ENCODE measurements around the gene SGK1. TPM values are rescaled to one million over a fixed set of nuclear protein-coding genes. Genes with fewer than 3 reads are reported as not detected.

The SGK1 gene
- total RNA-seq, 1 experiment from 2014 or later, result 7.8 TPM

DNA sequence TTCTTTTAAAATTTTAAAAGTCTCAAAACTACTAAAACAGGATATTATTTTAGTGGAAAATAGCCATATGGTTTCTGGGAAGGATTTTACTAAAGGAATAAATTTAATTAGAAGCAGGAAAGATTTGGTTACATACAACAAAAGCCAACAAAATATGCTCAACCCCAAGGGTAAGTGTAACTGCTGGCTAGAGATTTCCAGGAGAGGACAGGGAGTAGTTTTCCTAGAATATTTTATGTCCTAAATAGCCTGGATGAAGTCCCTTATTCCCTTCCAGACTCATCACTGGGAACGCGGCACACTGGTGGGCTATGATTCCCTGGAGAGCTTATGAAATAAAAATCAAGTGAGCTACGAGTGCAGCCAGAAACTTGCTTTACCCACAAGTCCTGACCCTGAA lies 66.6 kb downstream of the SGK1 start:
- H3K27me3 ChIP-seq (ENCODE audit: insufficient read depth, low read length), result no peaks in the 10 kb centered on the region
- no peak overlapping the region for H3K9ac ChIP-seq (ENCODE audit: extremely low read depth, insufficient read length, low read length)
- no peak overlapping the region for H2BK12ac ChIP-seq (ENCODE audit: insufficient read length, low read depth, low read length)
- DNase-seq, result no peak
- no peak overlapping the region for H3K14ac ChIP-seq (ENCODE audit: insufficient read depth, low read length)
- H3K23me2 ChIP-seq (ENCODE audit: insufficient read length, low read depth, low read length, poor library complexity, severe bottlenecking), result no peaks in the 10 kb centered on the region
- H3K4ac ChIP-seq (ENCODE audit: low read depth, low read length), result no peak overlapping the region
- Mint-ChIP-seq H3K4me1 (peaks cover 14 to 18% of the 10 kb centered on the region in 2 experiments), H3K9me3 (no peaks in the 10 kb centered on the region), H3K4me3 (no peak overlapping the region), H3K36me3 (ENCODE audit: insufficient read depth in 1 of 3, low read depth in 3 of 3) (no peaks in the 10 kb centered on the region), H3K27me3 (ENCODE audit: low read depth) (no peaks in the 10 kb centered on the region), H3K27ac (no peak overlapping the region; a peak in 1 of 7 replicates)
- no peaks in the 10 kb centered on the region for H3K79me1 ChIP-seq (ENCODE audit: insufficient read depth, low read depth, low read length, poor library complexity, severe bottlenecking)
- H3T11ph ChIP-seq (ENCODE audit: low read length), result no peak overlapping the region
- no peak overlapping the region for H3K4me2 ChIP-seq (ENCODE audit: insufficient read depth, insufficient read length, low read length)
- H2BK5ac ChIP-seq (ENCODE audit: insufficient read length, low read length), result no peak overlapping the region
- no peaks in the 10 kb centered on the region for H4K20me1 ChIP-seq (ENCODE audit: control insufficient read depth, insufficient read depth, insufficient read length)
- H4K8ac ChIP-seq (replicated peaks; ENCODE audit: insufficient read length, low read depth, low read length), result no peak overlapping the region
- H4K91ac ChIP-seq (ENCODE audit: insufficient read length, low read depth, low read length), result no peak overlapping the region
- TF ChIP-seq CTCF (conservative IDR thresholded peaks at IDR 0.05), result no peak
- H3K56ac ChIP-seq (ENCODE audit: insufficient read length, low read depth, low read length), result no peak overlapping the region
- H3K79me2 ChIP-seq (ENCODE audit: insufficient read depth, low read length), result no peaks in the 10 kb centered on the region
- WGBS (ENCODE audit: extremely low coverage, insufficient read length, low lambda C conversion rate), result no CpG with 5 or more reads among the region's 3 CpGs
- H3K23ac ChIP-seq (ENCODE audit: insufficient read length, low read depth, low read length), result no peak overlapping the region
- no peaks in the 10 kb centered on the region for H3K9me3 ChIP-seq (ENCODE audit: control insufficient read depth, low read depth, low read length)
- H2AK5ac ChIP-seq (ENCODE audit: insufficient read length, low read length), result no peak overlapping the region
- H2AFZ ChIP-seq (ENCODE audit: low read length), result no peak overlapping the region
- no peak overlapping the region for H2BK120ac ChIP-seq (ENCODE audit: low read depth, low read length, poor library complexity, severe bottlenecking)
- no peak overlapping the region for H2BK20ac ChIP-seq (ENCODE audit: low read depth, low read length, poor library complexity, severe bottlenecking)
- H4K5ac ChIP-seq (ENCODE audit: insufficient read length, low read depth, low read length), result no peak overlapping the region
- no peaks in the 10 kb centered on the region for H3K4me1 ChIP-seq (ENCODE audit: insufficient read depth, low read length)
- no peak overlapping the region for H3K18ac ChIP-seq (ENCODE audit: insufficient read length, low read depth, low read length)
- no peak overlapping the region for H3K27ac ChIP-seq (ENCODE audit: insufficient read length, low read depth, low read length)
- H2BK15ac ChIP-seq (ENCODE audit: low read depth, low read length), result no peak overlapping the region
